ENCODE results near the gene SSTR4.

Gene SSTR4

GRCh38 chr20:23013429-23013828 is 21.7 kb upstream of the SSTR4 start:
- in situ Hi-C loops (cut with MboI; ENCODE audit: low sequenced_read_pairs), result loop anchor here (25.0 kb wide), 1 partner anchor 624 kb away; the partner anchor contains the start of gene CST3

- in situ Hi-C loops (cut with MboI; ENCODE audit: low sequenced_read_pairs), result loop anchor here (25.0 kb wide), 1 partner anchor 620 kb away; the partner anchor contains the start of gene CST3
These were observed 17.6 kb upstream of the SSTR4 start for GRCh38 chr20:23017516-23017915.

GRCh38 chr20:23018432-23018831 is 16.7 kb upstream of the SSTR4 start:
- in situ Hi-C loops (cut with MboI; ENCODE audit: low sequenced_read_pairs), result loop anchor here (25.0 kb wide), 1 partner anchor 619 kb away; the partner anchor contains the start of gene CST3

GRCh38 chr20:23018941-23019340 is 16.2 kb upstream of the SSTR4 start:
- in situ Hi-C loops (cut with MboI; ENCODE audit: low sequenced_read_pairs), result loop anchor here (25.0 kb wide), 1 partner anchor 618 kb away; the partner anchor contains the start of gene CST3

- in situ Hi-C loops (cut with MboI; ENCODE audit: low sequenced_read_pairs), result loop anchor here (25.0 kb wide), 1 partner anchor 618 kb away; the partner anchor contains the start of gene CST3
These were observed 15.7 kb upstream of the SSTR4 start for GRCh38 chr20:23019403-23019802.

GRCh38 chr20:23020230-23021018 is 14.7 kb upstream of the SSTR4 start:
- in situ Hi-C loops (cut with MboI; ENCODE audit: low sequenced_read_pairs), result loop anchor here (25.0 kb wide), 1 partner anchor 617 kb away; the partner anchor contains the start of gene CST3

- in situ Hi-C loops (cut with MboI; ENCODE audit: low sequenced_read_pairs), result loop anchor here (25.0 kb wide), 1 partner anchor 616 kb away; the partner anchor contains the start of gene CST3
These were observed 13.6 kb upstream of the SSTR4 start for GRCh38 chr20:23021541-23021940.

- in situ Hi-C loops (cut with MboI; ENCODE audit: low sequenced_read_pairs), result loop anchor here (25.0 kb wide), 1 partner anchor 615 kb away; the partner anchor contains the start of gene CST3
These were observed 13.2 kb upstream of the SSTR4 start for GRCh38 chr20:23021951-23022350.

- in situ Hi-C loops (cut with MboI; ENCODE audit: low sequenced_read_pairs), result loop anchor here (25.0 kb wide), 1 partner anchor 614 kb away; the partner anchor contains the start of gene CST3
These were observed 12.3 kb upstream of the SSTR4 start for GRCh38 chr20:23022849-23023248.

GRCh38 chr20:23023621-23024177 is 11.4 kb upstream of the SSTR4 start:
- in situ Hi-C loops (cut with MboI; ENCODE audit: low sequenced_read_pairs), result loop anchor here (25.0 kb wide), 1 partner anchor 614 kb away; the partner anchor contains the start of gene CST3

- in situ Hi-C loops (cut with MboI; ENCODE audit: low sequenced_read_pairs), result loop anchor here (25.0 kb wide), 2 partner anchors 613 to 687 kb away; partner anchors contain the start of gene CST3
These were observed 10.4 kb upstream of the SSTR4 start for GRCh38 chr20:23024701-23025100.

- in situ Hi-C loops (cut with MboI; ENCODE audit: low sequenced_read_pairs), result loop anchor here (25.0 kb wide), 1 partner anchor 688 kb away; no protein-coding TSS in a partner anchor
These were observed 9.6 kb upstream of the SSTR4 start for GRCh38 chr20:23025503-23025902.

GRCh38 chr20:23027721-23028120 is 7.4 kb upstream of the SSTR4 start:
- in situ Hi-C loops (cut with MboI; ENCODE audit: low sequenced_read_pairs), result loop anchor here (25.0 kb wide), 1 partner anchor 690 kb away; no protein-coding TSS in a partner anchor

GRCh38 chr20:23028392-23028791 is 6.7 kb upstream of the SSTR4 start:
- in situ Hi-C loops (cut with MboI; ENCODE audit: low sequenced_read_pairs), result loop anchor here (25.0 kb wide), 1 partner anchor 691 kb away; no protein-coding TSS in a partner anchor

- in situ Hi-C loops (cut with MboI; ENCODE audit: low sequenced_read_pairs), result loop anchor here (25.0 kb wide), 1 partner anchor 692 kb away; no protein-coding TSS in a partner anchor
These were observed 5.8 kb upstream of the SSTR4 start for GRCh38 chr20:23029324-23029723.

- in situ Hi-C loops (cut with MboI; ENCODE audit: low sequenced_read_pairs), result loop anchor here (25.0 kb wide), 1 partner anchor 694 kb away; no protein-coding TSS in a partner anchor
These were observed 3.8 kb upstream of the SSTR4 start for GRCh38 chr20:23031346-23031745.

- in situ Hi-C loops (cut with MboI; ENCODE audit: low sequenced_read_pairs), result loop anchor here (25.0 kb wide), 1 partner anchor 695 kb away; no protein-coding TSS in a partner anchor
These were observed 2.9 kb upstream of the SSTR4 start for GRCh38 chr20:23032056-23032749.

GRCh38 chr20:23032750-23033078 is 2.4 kb upstream of the SSTR4 start:
- in situ Hi-C loops (cut with MboI; ENCODE audit: low sequenced_read_pairs), result loop anchor here (25.0 kb wide), 1 partner anchor 695 kb away; no protein-coding TSS in a partner anchor

GRCh38 chr20:23033918-23034317 is 1.2 kb upstream of the SSTR4 start:
- in situ Hi-C loops (cut with MboI; ENCODE audit: low sequenced_read_pairs), result loop anchor here (25.0 kb wide), 1 partner anchor 697 kb away; no protein-coding TSS in a partner anchor

- in situ Hi-C loops (cut with MboI; ENCODE audit: low sequenced_read_pairs), result loop anchor here (25.0 kb wide), 1 partner anchor 698 kb away; no protein-coding TSS in a partner anchor
These were observed 619 bp downstream of the SSTR4 start for GRCh38 chr20:23035731-23036130.
